ENCODE data around the gene PFDN1. TPM values are rescaled to one million over a fixed set of nuclear protein-coding genes. Genes with fewer than 3 reads are reported as not detected.
A peak's percentile ranks its signal among the peaks of the same experiment; 100 is the strongest.

PFDN1 gene
- total and polyA plus RNA-seq, 9 of the 15 experiments (the other 6 are each of a cell fraction or from before 2014, with no cell fraction given): 45.5 to 215 (median 78.0) TPM

- no peak for TF ChIP-seq MIER1 (IDR thresholded peaks at IDR 0.05; ENCODE audit: low read depth)
- no peak for TF ChIP-seq ZFP30 (CRISPR knock-in tag; IDR thresholded peaks at IDR 0.05; ENCODE audit: borderline replicate concordance)
- no peak for TF ChIP-seq ZNF707 (CRISPR knock-in tag; conservative IDR thresholded peaks at IDR 0.05)
- TF ChIP-seq ZBTB9 (CRISPR knock-in tag; IDR thresholded peaks at IDR 0.05): 0 out of 2 replicates have a peak, but pooled peaks have one; percentile 13
- no peak for TF ChIP-seq ZNF41 (CRISPR knock-in tag; conservative IDR thresholded peaks at IDR 0.05)
- no peak for TF ChIP-seq ARID3B (CRISPR knock-in tag; IDR thresholded peaks at IDR 0.05; ENCODE audit: borderline replicate concordance)
- no peak for TF ChIP-seq MAFF (IDR thresholded peaks at IDR 0.05; ENCODE audit: low read length)
- no peak for TF ChIP-seq ZFPM2 (CRISPR knock-in tag; IDR thresholded peaks at IDR 0.05)
- TF ChIP-seq ZNF778 (CRISPR knock-in tag; IDR thresholded peaks at IDR 0.05): no peak
- peak; percentile 7; the same call in 1 of the 2 replicates for TF ChIP-seq ZKSCAN1 (IDR thresholded peaks at IDR 0.05; ENCODE audit: low read depth, low read length)
- TF ChIP-seq SPI1 (IDR thresholded peaks at IDR 0.05; ENCODE audit: borderline replicate concordance, low read depth, low read length): no peak
- TF ChIP-seq ZNF780A (CRISPR knock-in tag; IDR thresholded peaks at IDR 0.05): no peak
- no peak for TF ChIP-seq NFE2L1 (tag; IDR thresholded peaks at IDR 0.05; ENCODE audit: borderline replicate concordance, low read depth)
- TF ChIP-seq PHF21A (IDR thresholded peaks at IDR 0.05; ENCODE audit: borderline replicate concordance, low read depth): no peak
- TF ChIP-seq ZNF165 (CRISPR knock-in tag; IDR thresholded peaks at IDR 0.05; ENCODE audit: borderline replicate concordance): no peak
- TF ChIP-seq HBP1 (CRISPR knock-in tag; IDR thresholded peaks at IDR 0.05): no peak
- TF ChIP-seq BCL6 (CRISPR knock-in tag; IDR thresholded peaks at IDR 0.05): no peak
- no peak for TF ChIP-seq ZNF512 (tag; IDR thresholded peaks at IDR 0.05)
- TF ChIP-seq POLR2G (IDR thresholded peaks at IDR 0.05; ENCODE audit: low read depth, low read length): peak; percentile 69
- TF ChIP-seq FOXP1 (CRISPR knock-in tag; IDR thresholded peaks at IDR 0.05): no peak
- TF ChIP-seq ZNF717 (CRISPR knock-in tag; IDR thresholded peaks at IDR 0.05): no peak
- TF ChIP-seq SMC3 (conservative IDR thresholded peaks at IDR 0.05; ENCODE audit: insufficient read depth, low read depth, low read length): no peak
- no peak for TF ChIP-seq CHD1 (IDR thresholded peaks at IDR 0.05; ENCODE audit: low read length)
- peak; percentile 90 for TF ChIP-seq POLR2A (conservative IDR thresholded peaks at IDR 0.05)
- no peak for TF ChIP-seq RFX7 (CRISPR knock-in tag; IDR thresholded peaks at IDR 0.05)
Measured at GRCh38 chr5:140302786-140303639, at the start of gene PFDN1 (continued).

Measured in K562 (cell line).